Testis (tissue), 3 donors: ENCODE results near the gene ADAMTS14. TPM values are rescaled to one million over a fixed set of nuclear protein-coding genes. Genes with fewer than 3 reads are reported as not detected.

Source experiments
- DNase-seq: peaks from one replicate; pipeline ENCODE4 v3.0.0-alpha.2; 2019
- H3K27ac ChIP-seq, 2 donors: fragments of 200-600 bp; sonication (generic); one replicate each; pipeline ENCODE4 v1.5.1; 2019
- H3K27me3 ChIP-seq: fragments of 200-600 bp; sonication (generic); one replicate; pipeline ENCODE4 v1.5.1; 2019
- H3K36me3 ChIP-seq: fragments of 200-600 bp; sonication (generic); one replicate; pipeline ENCODE4 v1.5.1; 2017; ENCODE audit warnings: low read depth; ENCODE audit errors: missing control alignments
- H3K4me1 ChIP-seq: fragments of 200-600 bp; sonication (generic); one replicate; pipeline ENCODE4 v1.5.1; 2019
- H3K4me3 ChIP-seq, 2 donors: fragments of 200-600 bp; sonication (generic); one replicate each; pipeline ENCODE4 v1.5.1; 2017 to 2019
- H3K9me3 ChIP-seq: fragments of 200-600 bp; sonication (generic); one replicate; pipeline ENCODE4 v1.5.1; 2017
- POLR2A ChIP-seq: fragments of 450-650 bp; IDR thresholded peaks from one replicate; pipeline ENCODE4 v1.6.1; 2017; ENCODE audit warnings: antibody characterized with exemption, mild to moderate bottlenecking, moderate library complexity
- WGBS, 2 donors: methylation state at CpG; one replicate each; pipeline ENCODE4 v1.1.5; 2018; 5-methylcytosine and 5-hydroxymethylcytosine counted together
- intact Hi-C: fragments of 100-400 bp; cut with DNase I; formaldehyde crosslinking; loops from one replicate; pipeline ENCODE4 v1.15.1; 2023; ENCODE audit warnings: low total_unique reads
- polyA plus RNA-seq: library from polyadenylated mRNA; stranded (reverse); fragments of 350-450 nt; fragmentation: Illumina TruSeq; extraction: RNeasy Lipid Tissue Mini Kit (QIAGEN cat#74804); gene quantifications from one replicate; pipeline ENCODE4 v1.2.3, GENCODE V29; 2014; ENCODE audit warnings: low read depth, low replicate concordance; ENCODE audit not compliant: insufficient read depth
- total RNA-seq, 2 donors: library from RNA; depleted of rRNA; stranded (reverse); fragments of >200 nt; gene quantifications; one replicate each; pipeline ENCODE4 v1.2.3, GENCODE V29; 2016
- TF ChIP-seq, protein P1 (sequence below), 3 experiments: fragments of 450-650 bp in 2 of 3; fragments of 200-600 bp in 1 of 3; sonication (generic) in 1 of 3; IDR thresholded peaks; one replicate each; pipeline ENCODE4 v1.5.1; 2016 to 2019; ENCODE audit warnings: antibody characterized with exemption in 3 of 3, mild to moderate bottlenecking in 2 of 3, moderate library complexity in 1 of 3

The ADAMTS14 gene
- total and polyA plus RNA-seq, 3 donors from 2014 or later = 0.63 to 0.93 (median 0.90) TPM

DNA sequence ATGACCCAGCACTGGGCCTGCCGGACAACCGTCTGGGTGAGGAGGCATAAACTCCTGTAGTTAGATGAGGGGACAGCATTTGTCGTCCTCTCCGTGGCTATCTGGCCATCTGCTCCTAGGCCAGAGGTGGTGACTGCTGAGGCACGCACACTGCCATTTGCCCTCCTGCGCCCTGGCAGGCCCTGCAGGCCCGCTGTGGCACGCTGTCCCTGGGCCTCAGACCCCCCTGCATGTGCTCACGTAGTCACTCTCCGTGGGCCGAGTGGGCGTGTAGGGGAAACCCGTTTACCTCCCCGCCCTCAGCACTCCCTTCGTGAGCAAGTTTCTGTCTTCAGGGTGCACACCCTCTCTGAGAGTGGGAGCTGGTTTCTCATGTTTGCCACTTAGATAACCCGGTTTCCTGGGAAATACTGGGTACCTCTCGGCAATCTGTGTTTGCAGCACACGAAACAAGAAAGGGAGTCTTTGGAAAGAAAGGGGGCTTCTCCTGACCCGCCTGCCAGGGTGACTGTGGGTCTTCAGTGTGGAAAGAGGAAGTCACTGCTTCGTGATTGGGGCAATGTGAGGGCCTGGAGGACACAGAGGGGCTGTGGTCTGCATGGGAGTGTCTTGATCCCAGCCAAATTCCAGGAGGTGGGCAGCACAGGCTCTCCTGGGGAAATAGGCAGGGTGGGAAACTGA lies 10.8 kb downstream of the ADAMTS14 start:
- peak; percentile 60 for DNase-seq
- WGBS, 2 donors = 60 to 70% methylated on average over 12 to 20 of the region's 20 CpGs
- H3K4me1 ChIP-seq = peaks cover 29% of the 10 kb centered on the region
- intact Hi-C loops = no loop called here
- no peaks in the 10 kb centered on the region for H3K36me3 ChIP-seq
- H3K9me3 ChIP-seq = no peaks in the 10 kb centered on the region
- H3K4me3 ChIP-seq = no peak overlapping the region
- TF ChIP-seq, protein P1, sequence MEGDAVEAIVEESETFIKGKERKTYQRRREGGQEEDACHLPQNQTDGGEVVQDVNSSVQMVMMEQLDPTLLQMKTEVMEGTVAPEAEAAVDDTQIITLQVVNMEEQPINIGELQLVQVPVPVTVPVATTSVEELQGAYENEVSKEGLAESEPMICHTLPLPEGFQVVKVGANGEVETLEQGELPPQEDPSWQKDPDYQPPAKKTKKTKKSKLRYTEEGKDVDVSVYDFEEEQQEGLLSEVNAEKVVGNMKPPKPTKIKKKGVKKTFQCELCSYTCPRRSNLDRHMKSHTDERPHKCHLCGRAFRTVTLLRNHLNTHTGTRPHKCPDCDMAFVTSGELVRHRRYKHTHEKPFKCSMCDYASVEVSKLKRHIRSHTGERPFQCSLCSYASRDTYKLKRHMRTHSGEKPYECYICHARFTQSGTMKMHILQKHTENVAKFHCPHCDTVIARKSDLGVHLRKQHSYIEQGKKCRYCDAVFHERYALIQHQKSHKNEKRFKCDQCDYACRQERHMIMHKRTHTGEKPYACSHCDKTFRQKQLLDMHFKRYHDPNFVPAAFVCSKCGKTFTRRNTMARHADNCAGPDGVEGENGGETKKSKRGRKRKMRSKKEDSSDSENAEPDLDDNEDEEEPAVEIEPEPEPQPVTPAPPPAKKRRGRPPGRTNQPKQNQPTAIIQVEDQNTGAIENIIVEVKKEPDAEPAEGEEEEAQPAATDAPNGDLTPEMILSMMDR (IDR thresholded peaks at IDR 0.05) = no peak
- TF ChIP-seq POLR2A = no peak
- no peaks in the 10 kb centered on the region for H3K27me3 ChIP-seq
- H3K27ac ChIP-seq = peak overlapping the region; percentile 50 to 67

- no peak overlapping the region for H3K4me3 ChIP-seq
- H3K4me1 ChIP-seq = peaks cover 29% of the 10 kb centered on the region
- 33 to 62% methylated on average over 6 of the region's 6 CpGs for WGBS, 2 donors
- no peaks in the 10 kb centered on the region for H3K27me3 ChIP-seq
- peak; percentile 83 for DNase-seq
- H3K36me3 ChIP-seq = no peaks in the 10 kb centered on the region
- H3K9me3 ChIP-seq = no peaks in the 10 kb centered on the region
- H3K27ac ChIP-seq = peak overlapping the region; percentile 50 to 67
- no peak for TF ChIP-seq POLR2A
- TF ChIP-seq, protein P1 (IDR thresholded peaks at IDR 0.05) = no peak
- intact Hi-C loops = no loop called here
Measured at GRCh38 chr10:70683601-70683934, 11.3 kb downstream of the ADAMTS14 start.

GRCh38 chr10:70683940-70684339 lies 11.6 kb downstream of the ADAMTS14 start:
- H3K27ac ChIP-seq = no peak overlapping the region
- intact Hi-C loops = no loop called here
- 86 to 89% methylated on average over 5 of the region's 5 CpGs for WGBS, 2 donors

DNA sequence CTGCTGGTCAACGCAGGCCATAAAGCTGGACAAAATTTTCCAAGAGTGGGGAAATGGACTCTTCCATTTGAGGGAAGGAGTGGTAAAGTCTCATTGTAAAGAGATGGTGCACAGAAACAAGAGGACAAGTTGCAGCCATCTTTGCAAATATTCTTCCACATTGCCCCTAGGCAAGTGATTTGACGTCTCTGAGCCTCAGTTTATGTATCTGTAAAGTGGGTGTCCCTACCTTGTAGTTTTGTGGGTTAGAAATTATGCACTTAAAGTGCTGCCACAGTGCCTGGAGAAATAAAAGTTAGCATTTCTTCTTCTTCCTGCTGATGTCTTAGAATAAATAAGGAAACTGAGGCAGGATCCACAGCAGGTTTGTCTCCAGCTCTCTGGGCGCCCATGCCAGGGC lies 12.1 kb downstream of the ADAMTS14 start:
- Histone ChIP-seq H3K4me3 (no peak overlapping the region), H3K27me3 (no peaks in the 10 kb centered on the region), H3K4me1 (peaks cover 29% of the 10 kb centered on the region), H3K36me3 (no peaks in the 10 kb centered on the region), H3K27ac (no peak overlapping the region), H3K9me3 (no peaks in the 10 kb centered on the region)
- WGBS, 2 donors = 94 to 98% methylated on average over 3 of the region's 3 CpGs
- DNase-seq = no peak
- TF ChIP-seq POLR2A = no peak
- TF ChIP-seq, protein P1 (IDR thresholded peaks at IDR 0.05) = no peak
- intact Hi-C loops = no loop called here

More at GRCh38 chr10:70683940-70684339, 11.6 kb downstream of the ADAMTS14 start:
- no peaks in the 10 kb centered on the region for H3K27me3 ChIP-seq
- DNase-seq = no peak
- H3K4me1 ChIP-seq = peaks cover 29% of the 10 kb centered on the region
- no peak for TF ChIP-seq POLR2A
- TF ChIP-seq, protein P1 (IDR thresholded peaks at IDR 0.05) = no peak
- no peaks in the 10 kb centered on the region for H3K36me3 ChIP-seq
- H3K9me3 ChIP-seq = no peaks in the 10 kb centered on the region
- H3K4me3 ChIP-seq = no peak overlapping the region
